Subcutaneous abdominal adipose tissue (tissue), 5 donors: ENCODE measurements around the gene MRPS34.
"Not testable (repeated sequence)": the region's sequence is repeated elsewhere in the genome, so short reads cannot be mapped to it uniquely, and the experiment has no call there.

ENCODE experiments used
- H3K27ac ChIP-seq: one replicate; pipeline ENCODE4 v1.7.0; 2013; ENCODE audit warnings: low read depth, mild to moderate bottlenecking, inconsistent platforms, low read length, moderate library complexity
- H3K27me3 ChIP-seq, 5 donors: one replicate each; pipeline ENCODE4 v1.7.0; 2013; ENCODE audit warnings: low read length in 5 of 5, inconsistent platforms in 1 of 5; ENCODE audit not compliant: control insufficient read depth in 5 of 5, insufficient read depth in 4 of 5
- H3K36me3 ChIP-seq, 5 donors: one replicate each; pipeline ENCODE4 v1.7.0; 2013; ENCODE audit warnings: low read length in 5 of 5; ENCODE audit not compliant: control insufficient read depth in 5 of 5, insufficient read depth in 5 of 5
- H3K4me1 ChIP-seq, 5 donors: one replicate each; pipeline ENCODE4 v1.7.0; 2013; ENCODE audit warnings: low read length in 5 of 5, mild to moderate bottlenecking in 3 of 5, moderate library complexity in 1 of 5; ENCODE audit not compliant: control insufficient read depth in 5 of 5, insufficient read depth in 5 of 5
- H3K4me3 ChIP-seq, 5 donors: one replicate each; pipeline ENCODE4 v1.7.0; 2013; ENCODE audit warnings: low read length in 5 of 5, low read depth in 1 of 5
- H3K9ac ChIP-seq, 5 donors: one replicate each; pipeline ENCODE4 v1.7.0; 2013; ENCODE audit warnings: low read length in 5 of 5, mild to moderate bottlenecking in 4 of 5, moderate library complexity in 3 of 5
- H3K9me3 ChIP-seq, 5 donors: one replicate each; pipeline ENCODE4 v1.7.0; 2013; ENCODE audit warnings: low read length in 5 of 5; ENCODE audit not compliant: control insufficient read depth in 5 of 5
- donor health status: healthy.
- donor health status: healthy.
- donor health status: healthy.
- donor health status: healthy.
- donor health status: healthy.

The MRPS34 gene

GRCh38 chr16:1816396-1817275 is 43.7 kb upstream of the MRPS34 start:
- Histone ChIP-seq H3K4me3 (no peak overlapping the region), H3K9ac (no peak overlapping the region), H3K4me1 (no peaks in the 10 kb centered on the region), H3K27me3 (no peaks in the 10 kb centered on the region), H3K27ac (no peak overlapping the region), H3K9me3 (no peaks in the 10 kb centered on the region), H3K36me3 (peaks cover 0 to 76% (median 67%) of the 10 kb centered on the region in 5 donors)

GRCh38 chr16:1815461-1815860 is 42.5 kb upstream of the MRPS34 start:
- H3K9me3 ChIP-seq: no peaks in the 10 kb centered on the region
- no peaks in the 10 kb centered on the region for H3K4me1 ChIP-seq
- no peak overlapping the region for H3K27ac ChIP-seq

GRCh38 chr16:1812732-1813163 is 39.8 kb upstream of the MRPS34 start:
- Histone ChIP-seq H3K4me1 (no peaks in the 10 kb centered on the region), H3K4me3 (no peak overlapping the region), H3K27me3 (no peaks in the 10 kb centered on the region), H3K36me3 (peaks cover 0 to 68% (median 57%) of the 10 kb centered on the region in 5 donors), H3K27ac (no peak overlapping the region), H3K9me3 (no peaks in the 10 kb centered on the region), H3K9ac (no peak overlapping the region)

More at GRCh38 chr16:1815461-1815860, 42.5 kb upstream of the MRPS34 start:
- Histone ChIP-seq H3K4me3 (no peak overlapping the region), H3K9ac (no peak overlapping the region), H3K27me3 (no peaks in the 10 kb centered on the region), H3K36me3 (peaks cover 0 to 71% (median 58%) of the 10 kb centered on the region in 5 donors)

DNA sequence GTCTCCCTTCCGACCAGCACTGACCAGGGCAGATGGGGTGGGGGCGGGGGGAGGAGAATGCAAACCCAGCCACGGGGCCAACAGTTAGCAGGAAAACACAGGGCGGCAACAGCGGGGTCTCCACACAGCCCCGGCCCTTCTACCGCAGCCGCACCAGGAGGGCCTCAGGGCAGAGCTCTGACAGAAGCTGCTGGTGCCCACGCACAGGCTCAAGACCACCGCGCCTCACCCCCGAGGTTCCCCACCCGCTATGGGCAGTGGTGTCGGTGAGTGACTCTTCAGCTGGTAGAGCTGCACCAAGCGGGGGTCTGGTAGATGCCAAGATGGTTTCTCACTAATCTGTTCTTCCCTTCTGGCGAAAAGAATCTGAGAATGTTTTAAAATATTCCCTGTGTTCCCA is 37.6 kb upstream of the MRPS34 start:
- Histone ChIP-seq H3K27ac (no peak overlapping the region), H3K4me1 (no peaks in the 10 kb centered on the region), H3K9ac (no peak overlapping the region), H3K36me3 (peaks cover 0 to 62% (median 46%) of the 10 kb centered on the region in 5 donors), H3K4me3 (no peak overlapping the region), H3K9me3 (no peaks in the 10 kb centered on the region), H3K27me3 (no peaks in the 10 kb centered on the region)

GRCh38 chr16:1810106-1810505 is 37.2 kb upstream of the MRPS34 start:
- H3K9me3 ChIP-seq: no peaks in the 10 kb centered on the region
- no peaks in the 10 kb centered on the region for H3K4me1 ChIP-seq
- no peak overlapping the region for H3K27ac ChIP-seq
- H3K4me3 ChIP-seq: no peak overlapping the region
- H3K9ac ChIP-seq: no peak overlapping the region
- H3K27me3 ChIP-seq: no peaks in the 10 kb centered on the region
- peaks cover 0 to 59% (median 42%) of the 10 kb centered on the region in 5 donors for H3K36me3 ChIP-seq

DNA sequence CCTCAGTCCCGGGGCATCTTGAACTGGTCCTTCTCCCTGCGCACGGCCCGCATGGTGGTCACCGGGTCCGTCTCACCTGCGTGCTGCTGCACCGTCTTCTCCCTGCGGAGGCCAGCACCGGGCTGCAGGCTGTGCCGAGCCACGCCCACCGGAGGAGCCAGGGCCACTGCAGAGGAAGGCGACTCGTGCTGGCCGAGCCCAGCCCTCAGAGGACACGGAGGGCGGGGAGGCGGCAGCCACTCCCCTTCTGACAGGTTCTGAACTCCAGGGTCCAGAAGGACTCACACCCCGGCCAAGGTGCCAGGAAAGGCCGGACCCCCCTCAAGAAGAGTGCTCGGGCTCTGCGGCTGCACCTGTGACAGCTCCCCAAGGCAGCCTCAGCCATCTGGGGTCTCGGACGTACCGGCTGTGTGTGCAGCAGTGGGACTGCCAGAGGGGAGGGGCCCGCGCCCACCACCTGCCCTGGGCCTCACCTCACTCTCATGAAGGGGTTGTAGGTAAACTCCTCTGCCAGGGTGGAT is 36.4 kb upstream of the MRPS34 start:
- Histone ChIP-seq H3K36me3 (peaks cover 0 to 58% (median 41%) of the 10 kb centered on the region in 5 donors), H3K4me3 (no peak overlapping the region), H3K4me1 (no peaks in the 10 kb centered on the region), H3K27ac (no peak overlapping the region), H3K9ac (no peak overlapping the region), H3K9me3 (no peaks in the 10 kb centered on the region), H3K27me3 (no peaks in the 10 kb centered on the region)

DNA sequence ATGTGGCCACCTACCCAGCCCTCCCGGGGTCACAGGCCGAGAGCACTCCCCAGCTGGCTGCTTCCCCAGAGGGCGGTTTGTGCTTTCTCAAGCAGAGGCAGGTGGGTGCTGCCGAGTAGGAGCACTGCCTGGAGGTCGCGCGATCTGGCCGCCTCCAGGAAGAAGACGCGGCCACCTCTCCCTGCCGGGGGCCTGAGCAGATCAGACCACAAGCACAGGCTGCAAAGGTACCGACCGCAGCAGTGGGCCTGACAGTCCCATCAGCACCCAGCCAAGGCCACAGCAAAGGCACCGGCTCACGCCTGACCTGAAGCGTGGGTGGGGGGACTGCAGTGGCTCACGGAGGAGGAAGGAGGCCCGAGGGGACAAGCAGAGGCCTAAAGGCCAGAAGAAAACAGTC is 35.8 kb upstream of the MRPS34 start:
- no peak overlapping the region for H3K9ac ChIP-seq
- H3K27ac ChIP-seq: no peak overlapping the region
- no peak overlapping the region for H3K4me3 ChIP-seq
- peaks cover 0 to 58% (median 36%) of the 10 kb centered on the region in 5 donors for H3K36me3 ChIP-seq
- no peaks in the 10 kb centered on the region for H3K4me1 ChIP-seq
- no peaks in the 10 kb centered on the region for H3K27me3 ChIP-seq
- no peaks in the 10 kb centered on the region for H3K9me3 ChIP-seq

GRCh38 chr16:1807626-1808025 is 34.7 kb upstream of the MRPS34 start:
- H3K9ac ChIP-seq: no peak overlapping the region
- no peaks in the 10 kb centered on the region for H3K9me3 ChIP-seq
- H3K27ac ChIP-seq: no peak overlapping the region
- peaks cover 0 to 51% (median 36%) of the 10 kb centered on the region in 5 donors for H3K36me3 ChIP-seq
- no peaks in the 10 kb centered on the region for H3K4me1 ChIP-seq
- H3K4me3 ChIP-seq: no peak overlapping the region
- H3K27me3 ChIP-seq: no peaks in the 10 kb centered on the region

GRCh38 chr16:1800701-1801100 is 27.8 kb upstream of the MRPS34 start:
- Histone ChIP-seq H3K4me3 (no peak overlapping the region), H3K9me3 (peaks cover 0 to 5% (median 4%) of the 10 kb centered on the region in 5 donors), H3K9ac (no peak overlapping the region), H3K27ac (no peak overlapping the region), H3K27me3 (no peaks in the 10 kb centered on the region), H3K36me3 (peaks cover 0 to 9% (median 2%) of the 10 kb centered on the region in 5 donors), H3K4me1 (no peaks in the 10 kb centered on the region)

DNA sequence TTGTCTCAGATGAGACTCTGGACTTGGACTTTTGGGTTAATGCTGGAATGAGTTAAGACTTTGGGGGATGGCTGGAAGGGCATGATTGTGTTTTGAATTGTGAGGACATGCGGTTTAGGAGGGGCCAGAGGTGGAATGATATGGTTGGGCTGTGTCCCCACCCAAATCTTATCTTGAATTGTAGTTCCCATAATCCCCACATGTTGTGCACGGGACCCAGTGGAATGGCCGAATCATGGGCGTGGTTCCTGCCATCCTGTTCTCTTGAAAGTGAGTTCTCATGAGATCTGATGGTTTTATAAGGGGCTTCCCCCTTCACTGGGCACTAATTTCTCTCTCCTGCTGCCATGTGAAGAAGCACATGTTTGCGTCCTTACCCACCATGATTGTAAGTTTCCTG is 26.3 kb upstream of the MRPS34 start:
- H3K27ac ChIP-seq, H3K4me3 ChIP-seq, H3K9me3 ChIP-seq, H3K27me3 ChIP-seq, H3K36me3 ChIP-seq, H3K4me1 ChIP-seq, H3K9ac ChIP-seq: not testable (repeated sequence)
